ENCODE measurements around the gene ARHGEF17.

Gene ARHGEF17

GRCh38 chr11:73396251-73396930 lies 88.3 kb downstream of the ARHGEF17 start:
- no peak overlapping the region for H3K4me3 ChIP-seq (ENCODE audit: low read length)
- DNase-seq (ENCODE audit: low read depth, low spot score): no peak

- DNase-seq (ENCODE audit: low read depth, low spot score): no peak
- no peak overlapping the region for H3K4me3 ChIP-seq (ENCODE audit: low read length)
These were observed 88.9 kb downstream of the ARHGEF17 start for GRCh38 chr11:73396985-73397384.

DNA sequence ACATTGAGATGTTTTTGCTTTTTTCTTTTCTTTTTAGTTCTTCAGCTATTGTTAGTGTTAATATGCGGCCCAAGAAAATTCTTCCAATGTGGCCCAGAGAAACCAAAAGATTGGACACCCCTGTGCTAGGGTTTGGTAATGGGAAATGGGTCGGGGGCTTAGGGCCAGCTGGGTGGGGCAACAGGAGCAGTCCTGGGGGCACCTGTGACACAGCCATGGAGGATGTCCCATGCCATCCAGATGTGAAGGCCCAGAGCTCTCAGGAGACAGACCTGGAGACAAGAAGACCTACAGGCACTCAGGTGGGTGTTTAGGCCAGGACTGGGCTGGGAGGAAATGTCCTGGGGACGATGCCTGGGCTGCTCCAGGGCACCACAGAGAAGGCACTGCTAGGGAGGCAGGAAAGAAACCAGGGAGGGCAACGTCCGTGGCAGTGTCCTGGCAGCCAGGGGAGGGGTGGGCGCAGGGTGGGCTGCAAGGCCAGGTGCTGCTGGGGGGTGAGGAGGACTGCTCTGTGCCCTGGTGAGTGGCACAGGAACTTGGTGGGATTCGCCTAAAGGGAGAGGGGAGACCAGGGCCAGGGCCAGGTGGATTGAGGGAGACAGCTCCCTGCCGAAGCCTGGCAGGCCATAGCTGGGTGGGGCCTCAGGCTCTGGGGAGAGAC lies 89.5 kb downstream of the ARHGEF17 start:
- no peak overlapping the region for H3K4me3 ChIP-seq (ENCODE audit: low read length)
- DNase-seq (ENCODE audit: low read depth, low spot score): no peak

- no peak for DNase-seq (ENCODE audit: low read depth, low spot score)
- H3K4me3 ChIP-seq (ENCODE audit: low read length): no peak overlapping the region
These were observed 90.1 kb downstream of the ARHGEF17 start for GRCh38 chr11:73398132-73398526.

DNA sequence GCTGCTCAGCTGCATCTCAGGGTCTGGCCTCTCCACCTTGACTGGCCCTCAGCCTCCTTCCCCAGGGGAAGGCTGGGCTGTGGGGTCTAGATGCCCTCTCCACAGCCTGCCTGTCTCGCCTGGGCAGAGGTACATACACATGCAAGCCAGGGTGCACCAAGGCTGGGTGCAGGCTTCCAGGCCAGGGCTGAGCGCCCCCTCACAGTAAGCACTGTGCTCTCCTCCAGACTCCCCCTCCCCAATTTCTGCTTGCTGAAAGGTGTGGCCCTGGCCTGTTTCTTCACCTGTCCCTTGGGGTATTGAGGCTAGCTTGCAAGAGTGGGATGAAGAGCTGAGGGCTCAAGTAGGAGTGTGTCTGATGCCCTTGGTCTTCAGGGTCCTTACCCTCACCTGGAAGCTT lies 90.6 kb downstream of the ARHGEF17 start:
- no peak for DNase-seq (ENCODE audit: low read depth, low spot score)
- H3K4me3 ChIP-seq (ENCODE audit: low read length): no peak overlapping the region

GRCh38 chr11:73399159-73399590 lies 91.1 kb downstream of the ARHGEF17 start:
- no peak overlapping the region for H3K4me3 ChIP-seq (ENCODE audit: low read length)
- no peak for DNase-seq (ENCODE audit: low read depth, low spot score)

DNA sequence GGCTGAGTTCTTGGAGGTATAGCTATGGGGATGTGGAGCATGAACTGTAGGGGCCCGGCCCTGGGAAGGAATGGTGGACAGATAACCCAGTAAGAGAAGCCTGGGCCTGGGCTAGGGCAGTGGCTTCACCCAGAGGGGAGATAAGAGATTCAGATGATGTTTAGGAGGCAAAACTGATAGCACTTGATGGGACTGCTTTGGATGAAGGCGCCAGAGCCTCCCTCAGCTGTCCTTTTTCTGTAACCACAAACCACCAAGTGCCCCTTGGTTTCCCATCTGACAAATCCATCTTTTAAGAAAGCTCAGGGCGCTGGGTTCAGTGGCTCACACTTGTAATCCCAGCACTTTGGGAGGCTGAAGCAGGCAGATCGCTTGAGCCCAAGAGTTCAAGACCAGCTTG lies 91.6 kb downstream of the ARHGEF17 start:
- H3K4me3 ChIP-seq (ENCODE audit: low read length): no peak overlapping the region
- no peak for DNase-seq (ENCODE audit: low read depth, low spot score)

GRCh38 chr11:73400293-73400692 lies 92.2 kb downstream of the ARHGEF17 start:
- H3K4me3 ChIP-seq (ENCODE audit: low read length): no peak overlapping the region

GRCh38 chr11:73401217-73401923 lies 93.3 kb downstream of the ARHGEF17 start:
- no peak overlapping the region for H3K4me3 ChIP-seq (ENCODE audit: low read length)
- no peak for DNase-seq (ENCODE audit: low read depth, low spot score)

More at GRCh38 chr11:73400293-73400692, 92.2 kb downstream of the ARHGEF17 start:
- no peak for DNase-seq (ENCODE audit: low read depth, low spot score)

GRCh38 chr11:73401924-73402833 lies 94.1 kb downstream of the ARHGEF17 start:
- H3K4me3 ChIP-seq (ENCODE audit: low read length): no peak overlapping the region
- no peak for DNase-seq (ENCODE audit: low read depth, low spot score)

DNA sequence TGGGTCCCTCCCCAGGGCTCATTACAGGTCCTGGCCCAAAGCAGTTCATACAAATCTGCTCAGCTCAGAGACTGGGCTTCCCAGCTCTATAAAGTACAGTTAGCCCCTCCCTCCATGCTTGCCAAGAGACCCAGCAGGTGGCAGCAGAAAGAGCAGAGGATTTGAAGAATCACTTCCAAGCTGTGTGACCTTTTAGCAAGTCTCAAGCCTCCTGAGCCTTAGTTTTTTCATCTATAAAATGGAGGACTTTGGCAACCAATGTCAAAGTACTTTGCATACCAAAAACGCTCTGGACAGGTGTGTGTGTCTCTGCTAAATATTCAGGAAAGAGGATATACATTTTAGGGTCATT lies 94.7 kb downstream of the ARHGEF17 start:
- no peak overlapping the region for H3K4me3 ChIP-seq (ENCODE audit: low read length)
- peak; percentile 38 for DNase-seq (ENCODE audit: low read depth, low spot score)

- DNase-seq (ENCODE audit: low read depth, low spot score): no peak
- no peak overlapping the region for H3K4me3 ChIP-seq (ENCODE audit: low read length)
These were observed 95.5 kb downstream of the ARHGEF17 start for GRCh38 chr11:73403541-73403940.

GRCh38 chr11:73404048-73404447 lies 96.0 kb downstream of the ARHGEF17 start:
- no peak for DNase-seq (ENCODE audit: low read depth, low spot score)
- H3K4me3 ChIP-seq (ENCODE audit: low read length): no peak overlapping the region

GRCh38 chr11:73404506-73405145 lies 96.5 kb downstream of the ARHGEF17 start:
- no peak for DNase-seq (ENCODE audit: low read depth, low spot score)
- no peak overlapping the region for H3K4me3 ChIP-seq (ENCODE audit: low read length)

DNA sequence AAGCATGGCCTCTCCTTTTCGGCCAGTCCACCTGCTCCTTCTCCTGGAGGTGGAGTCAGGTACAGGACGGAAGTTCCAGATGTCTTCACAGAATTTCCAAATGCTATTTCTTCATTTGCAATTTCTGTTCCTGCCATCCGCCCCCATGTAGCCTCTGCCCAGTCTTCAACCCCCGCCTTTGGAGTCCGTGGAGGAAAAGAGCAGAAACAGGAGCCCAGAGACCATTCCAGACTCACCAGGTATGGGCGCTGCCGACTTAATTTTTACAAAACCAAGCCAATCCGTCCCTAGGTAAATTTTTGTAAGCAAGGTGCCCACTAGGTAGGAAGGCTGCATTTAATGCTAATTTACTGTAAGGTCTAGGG lies 97.1 kb downstream of the ARHGEF17 start:
- H3K4me3 ChIP-seq (ENCODE audit: low read length): no peak overlapping the region
- DNase-seq (ENCODE audit: low read depth, low spot score): no peak

DNA sequence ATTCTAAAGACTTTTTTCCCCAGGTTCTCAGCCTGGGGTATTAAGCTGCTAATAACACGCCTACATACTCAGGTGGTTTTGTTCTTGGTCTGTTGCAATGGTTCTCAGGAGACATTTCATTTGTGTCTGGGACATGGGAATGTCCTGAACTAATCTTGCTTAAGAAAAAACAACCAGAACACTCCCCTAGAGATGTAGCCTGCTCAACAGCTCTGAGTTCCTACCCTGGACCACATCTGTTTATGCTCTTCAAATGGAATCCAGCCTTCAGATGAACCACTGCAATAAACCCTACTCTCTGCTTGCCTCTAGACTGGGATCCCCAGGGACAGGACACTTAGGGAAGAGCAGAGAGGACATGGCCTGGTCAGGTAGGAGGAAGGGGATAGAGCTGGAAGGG lies 98.1 kb downstream of the ARHGEF17 start:
- no peak for DNase-seq (ENCODE audit: low read depth, low spot score)
- H3K4me3 ChIP-seq (ENCODE audit: low read length): no peak overlapping the region

- no peak for DNase-seq (ENCODE audit: low read depth, low spot score)
- no peak overlapping the region for H3K4me3 ChIP-seq (ENCODE audit: low read length)
These were observed 98.5 kb downstream of the ARHGEF17 start for GRCh38 chr11:73406619-73407018.

DNA sequence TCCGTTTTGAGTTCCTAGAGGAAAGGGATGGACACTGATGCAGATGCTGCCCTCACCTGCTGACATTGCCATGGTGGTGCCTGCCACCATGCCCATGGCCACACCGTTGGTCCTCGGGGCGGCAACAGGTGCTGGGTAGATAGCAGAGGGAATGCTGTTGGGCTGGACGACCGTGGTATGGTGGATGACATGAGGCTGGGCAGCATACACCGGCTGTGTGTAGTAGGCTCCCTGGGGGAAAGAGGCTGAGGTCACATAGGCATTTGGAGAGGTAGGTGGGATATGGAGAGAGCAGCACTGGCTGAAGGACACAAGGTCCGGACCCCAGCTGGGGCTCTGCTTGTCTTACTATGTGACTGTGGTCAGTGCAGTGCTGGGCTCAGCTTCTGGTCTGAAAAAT lies 101.4 kb downstream of the ARHGEF17 start:
- no peak overlapping the region for H3K4me3 ChIP-seq (ENCODE audit: low read length)
- DNase-seq (ENCODE audit: low read depth, low spot score): no peak

GRCh38 chr11:73410627-73411026 lies 102.6 kb downstream of the ARHGEF17 start:
- H3K4me3 ChIP-seq (ENCODE audit: low read length): no peak overlapping the region
- DNase-seq (ENCODE audit: low read depth, low spot score): no peak
